NT2/D1 (cell line): ENCODE results near the gene PRKG1.

Source experiments
- YY1 ChIP-seq: IDR thresholded peaks from 2 replicates; pipeline ENCODE4 v1.6.1; 2011; ENCODE audit not compliant: insufficient read length, insufficient read depth
- ZNF274 ChIP-seq: IDR thresholded peaks from 2 replicates; pipeline ENCODE4 v1.6.1; 2011; ENCODE audit warnings: mild to moderate bottlenecking, low read depth, low read length

DNA sequence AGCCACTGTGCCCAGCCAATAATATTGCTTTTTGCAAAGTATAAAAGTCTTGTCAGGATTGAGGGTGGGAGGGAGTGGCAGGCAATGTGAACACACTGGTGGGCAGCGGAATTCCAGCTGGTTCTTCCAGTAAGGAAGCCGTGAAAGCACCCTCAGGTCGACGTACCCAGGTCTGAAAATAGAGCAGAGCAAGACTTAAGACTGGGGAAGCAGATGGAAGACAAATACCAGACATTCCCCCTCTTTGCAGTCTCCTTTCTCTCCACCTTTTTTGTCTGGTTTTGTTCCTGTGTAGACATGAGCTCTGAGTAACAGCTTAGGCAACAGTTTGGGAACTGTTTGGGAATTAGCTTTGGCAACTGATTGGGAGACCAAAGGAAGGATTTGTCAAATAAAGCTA is 642.7 kb downstream of the PRKG1 start:
- no peak for TF ChIP-seq ZNF274
- TF ChIP-seq YY1: no peak
